ENCODE measurements around the gene CA7.
A peak's percentile ranks its signal among the peaks of the same experiment; 100 is the strongest.
"Not testable (repeated sequence)": the region's sequence is repeated elsewhere in the genome, so short reads cannot be mapped to it uniquely, and the experiment has no call there.

Gene CA7

GRCh38 chr16:66891797-66892196, 47.6 kb downstream of the CA7 start:
- no peak overlapping the region for H3K4me3 ChIP-seq (replicated peaks; ENCODE audit: low read depth, low read length)
- DNase-seq (ENCODE audit: extremely low read depth, low read depth), result no peak
- TF ChIP-seq, protein P1, sequence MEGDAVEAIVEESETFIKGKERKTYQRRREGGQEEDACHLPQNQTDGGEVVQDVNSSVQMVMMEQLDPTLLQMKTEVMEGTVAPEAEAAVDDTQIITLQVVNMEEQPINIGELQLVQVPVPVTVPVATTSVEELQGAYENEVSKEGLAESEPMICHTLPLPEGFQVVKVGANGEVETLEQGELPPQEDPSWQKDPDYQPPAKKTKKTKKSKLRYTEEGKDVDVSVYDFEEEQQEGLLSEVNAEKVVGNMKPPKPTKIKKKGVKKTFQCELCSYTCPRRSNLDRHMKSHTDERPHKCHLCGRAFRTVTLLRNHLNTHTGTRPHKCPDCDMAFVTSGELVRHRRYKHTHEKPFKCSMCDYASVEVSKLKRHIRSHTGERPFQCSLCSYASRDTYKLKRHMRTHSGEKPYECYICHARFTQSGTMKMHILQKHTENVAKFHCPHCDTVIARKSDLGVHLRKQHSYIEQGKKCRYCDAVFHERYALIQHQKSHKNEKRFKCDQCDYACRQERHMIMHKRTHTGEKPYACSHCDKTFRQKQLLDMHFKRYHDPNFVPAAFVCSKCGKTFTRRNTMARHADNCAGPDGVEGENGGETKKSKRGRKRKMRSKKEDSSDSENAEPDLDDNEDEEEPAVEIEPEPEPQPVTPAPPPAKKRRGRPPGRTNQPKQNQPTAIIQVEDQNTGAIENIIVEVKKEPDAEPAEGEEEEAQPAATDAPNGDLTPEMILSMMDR (IDR thresholded peaks at IDR 0.05; ENCODE audit: low read depth, low read length, missing control alignments), result no peak

DNA sequence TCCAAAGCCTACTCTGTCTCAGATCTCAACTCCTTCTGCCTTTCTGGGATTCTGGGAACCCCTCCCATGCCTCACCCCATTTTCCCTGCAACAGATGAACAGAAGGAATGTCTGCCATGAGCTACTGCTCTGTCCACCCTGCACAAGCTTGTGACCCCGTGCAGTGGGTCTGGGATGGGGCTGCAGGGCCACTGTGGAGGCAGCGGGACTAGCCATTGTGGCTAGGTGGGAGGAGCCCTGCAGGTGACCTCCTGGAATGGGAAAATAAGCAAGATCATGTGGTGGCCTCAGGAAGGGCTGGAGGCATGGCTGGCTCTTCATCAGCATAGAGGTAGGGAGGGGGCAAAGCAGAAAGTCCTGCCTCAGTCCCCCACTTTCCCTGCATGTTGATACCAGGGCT, 49.8 kb downstream of the CA7 start:
- TF ChIP-seq, protein P1 (IDR thresholded peaks at IDR 0.05; ENCODE audit: low read depth, low read length, missing control alignments), result no peak
- DNase-seq (ENCODE audit: extremely low read depth, low read depth), result no peak
- no peak overlapping the region for H3K4me3 ChIP-seq (replicated peaks; ENCODE audit: low read depth, low read length)

DNA sequence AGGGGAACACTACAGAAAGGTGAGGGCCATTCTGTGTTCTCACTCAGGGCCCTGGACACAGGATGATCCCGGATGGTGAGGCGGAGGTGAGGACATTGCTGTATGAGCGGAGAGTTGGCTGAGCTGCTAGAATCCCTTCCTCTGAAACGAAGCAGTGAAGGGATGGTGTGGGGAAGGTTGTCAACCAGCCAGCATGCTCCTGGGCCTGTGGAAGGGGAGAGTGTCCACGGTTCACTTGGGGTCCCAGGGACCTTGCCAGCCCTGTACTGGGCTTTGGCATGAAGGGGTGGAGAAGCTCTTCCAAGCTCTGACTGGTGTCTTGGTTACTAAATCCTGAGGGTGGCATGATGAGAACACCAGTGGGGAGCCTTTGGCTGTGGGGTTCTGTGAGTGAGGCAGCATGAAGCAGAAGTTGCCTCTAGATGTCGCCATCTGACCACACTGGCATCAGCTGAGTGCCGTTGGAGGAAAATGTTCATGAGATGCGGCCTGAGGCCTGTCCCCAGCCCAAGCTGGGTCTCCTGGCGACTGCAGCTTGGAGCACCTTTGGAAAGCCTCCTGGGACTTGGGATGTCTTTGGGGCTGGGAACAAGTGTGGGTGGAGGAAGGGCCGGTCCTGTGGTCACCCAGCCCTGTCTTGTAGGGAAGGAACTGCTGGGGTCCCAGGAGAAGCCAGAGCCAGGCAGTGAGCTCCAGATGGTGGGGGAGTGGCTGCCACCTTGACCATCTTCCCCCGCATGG, 50.9 kb downstream of the CA7 start:
- TF ChIP-seq, protein P1 (IDR thresholded peaks at IDR 0.05; ENCODE audit: low read depth, low read length, missing control alignments), result peak; percentile 77
- H3K4me3 ChIP-seq (replicated peaks; ENCODE audit: low read depth, low read length), result no peak overlapping the region
- no peak for DNase-seq (ENCODE audit: extremely low read depth, low read depth)

- DNase-seq (ENCODE audit: extremely low read depth, low read depth), result no peak
- H3K4me3 ChIP-seq (replicated peaks; ENCODE audit: low read depth, low read length), result no peak overlapping the region
- TF ChIP-seq, protein P1 (IDR thresholded peaks at IDR 0.05; ENCODE audit: low read depth, low read length, missing control alignments), result no peak
These were observed 51.4 kb downstream of the CA7 start for GRCh38 chr16:66895689-66895979.

GRCh38 chr16:66895999-66896398, 51.8 kb downstream of the CA7 start:
- H3K4me3 ChIP-seq (replicated peaks; ENCODE audit: low read depth, low read length), result no peak overlapping the region
- no peak for DNase-seq (ENCODE audit: extremely low read depth, low read depth)
- TF ChIP-seq, protein P1 (IDR thresholded peaks at IDR 0.05; ENCODE audit: low read depth, low read length, missing control alignments), result no peak

DNA sequence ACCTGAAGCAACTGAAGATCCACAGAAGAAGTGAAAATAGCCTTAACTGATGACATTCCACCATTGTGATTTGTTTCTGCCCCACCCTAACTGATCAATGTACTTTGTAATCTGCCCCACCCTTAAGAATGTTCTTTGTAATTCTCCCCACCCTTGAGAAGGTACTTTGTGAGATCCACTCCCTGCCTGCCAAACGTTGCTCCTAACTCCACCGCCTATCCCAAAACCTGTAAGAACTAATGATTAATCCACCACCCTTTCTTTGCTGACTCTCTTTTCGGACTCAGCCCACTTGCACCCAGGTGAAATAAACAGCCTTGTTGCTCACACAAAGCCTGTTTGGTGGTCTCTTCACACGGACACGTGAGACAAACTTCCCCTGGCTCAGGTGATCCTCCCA, 52.5 kb downstream of the CA7 start:
- H3K4me3 ChIP-seq (replicated peaks; ENCODE audit: low read depth, low read length); DNase-seq (ENCODE audit: extremely low read depth, low read depth): not testable (repeated sequence)

DNA sequence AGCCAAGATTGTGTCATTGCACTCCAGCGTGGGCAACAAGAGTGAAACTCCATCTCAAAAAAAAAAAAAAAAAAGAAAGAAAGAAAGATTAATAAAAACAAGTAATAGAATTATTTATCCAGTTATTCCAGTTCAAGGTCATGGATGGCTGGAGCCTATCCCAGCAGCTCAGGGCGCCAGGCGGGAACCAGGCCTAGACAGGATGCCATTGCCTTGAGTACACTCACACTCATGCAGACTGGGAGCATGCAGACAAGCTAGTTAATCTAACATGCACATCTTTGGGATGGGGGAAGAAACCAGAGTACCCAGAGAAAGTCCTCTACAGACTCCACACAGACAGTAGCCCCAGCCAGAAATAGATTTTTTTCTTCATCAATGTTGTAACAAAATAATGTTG, 54.0 kb downstream of the CA7 start:
- TF ChIP-seq, protein P1 (IDR thresholded peaks at IDR 0.05; ENCODE audit: low read depth, low read length, missing control alignments), result no peak
- no peak for DNase-seq (ENCODE audit: extremely low read depth, low read depth)

More for the DNA sequence above, 54.0 kb downstream of the CA7 start:
- H3K4me3 ChIP-seq (replicated peaks; ENCODE audit: low read depth, low read length), result no peak overlapping the region
